HepG2 (cell line): Measurements from ENCODE around the gene SYNJ2. TPM values are rescaled to one million over a fixed set of nuclear protein-coding genes. Genes with fewer than 3 reads are reported as not detected.

Source experiments
- FOXO4 ChIP-seq: sonication (generic); formaldehyde crosslinking; conservative IDR thresholded peaks from 2 replicates; pipeline ENCODE4 v1.8.1; 2023; ENCODE audit warnings: missing genetic modification reagents
- HOXA7 ChIP-seq: sonication (generic); formaldehyde crosslinking; IDR thresholded peaks from 2 replicates; pipeline ENCODE4 v1.8.1; 2022; ENCODE audit warnings: mild to moderate bottlenecking, missing genetic modification reagents, moderate library complexity
- KLF16 ChIP-seq, 2 experiments: sonication (generic) in 1 of 2; formaldehyde crosslinking in 1 of 2; IDR thresholded peaks; 2 replicates each; pipeline versions ENCODE4 v1.6.1 to v1.8.0; 2016 to 2023; ENCODE audit warnings: missing genetic modification reagents in 2 of 2, missing compliant biosample characterization in 1 of 2
- PAXIP1 ChIP-seq: sonication (generic); formaldehyde crosslinking; conservative IDR thresholded peaks from 2 replicates; pipeline ENCODE4 v1.4.0; 2020; ENCODE audit warnings: mild to moderate bottlenecking, missing genetic modification reagents, moderate library complexity
- PHB2 ChIP-seq: fragments of 450-650 bp; IDR thresholded peaks from 2 replicates; pipeline ENCODE4 v1.6.1; 2018; ENCODE audit not compliant: partially characterized antibody
- REST ChIP-seq, 2 experiments: IDR thresholded peaks; 2 replicates each; pipeline ENCODE4 v1.6.1; 2011 to 2012; ENCODE audit warnings: low read length in 2 of 2, borderline replicate concordance in 1 of 2, low read depth in 1 of 2, mild to moderate bottlenecking in 1 of 2, moderate library complexity in 1 of 2
- TBX3 ChIP-seq: fragments of 450-650 bp; IDR thresholded peaks from 2 replicates; pipeline ENCODE4 v1.6.1; 2017; ENCODE audit warnings: antibody characterized with exemption, mild to moderate bottlenecking, inconsistent platforms, borderline replicate concordance
- TEAD2 ChIP-seq: sonication (generic); formaldehyde crosslinking; IDR thresholded peaks from 2 replicates; pipeline ENCODE4 v1.9.0; 2021; ENCODE audit warnings: missing genetic modification reagents
- ZMYM3 ChIP-seq: sonication (generic); formaldehyde crosslinking; IDR thresholded peaks from 2 replicates; pipeline ENCODE4 v1.5.1; 2020; ENCODE audit warnings: mild to moderate bottlenecking, missing genetic modification reagents
- ZNF101 ChIP-seq: sonication (generic); formaldehyde crosslinking; IDR thresholded peaks from 2 replicates; pipeline ENCODE4 v1.4.0; 2020; ENCODE audit warnings: mild to moderate bottlenecking, low read depth, missing genetic modification reagents, borderline replicate concordance
- ZNF143 ChIP-seq: sonication (generic); formaldehyde crosslinking; IDR thresholded peaks from 2 replicates; pipeline ENCODE4 v1.4.0; 2020; ENCODE audit warnings: missing genetic modification reagents
- ZNF280D ChIP-seq: sonication (generic); formaldehyde crosslinking; IDR thresholded peaks from 2 replicates; pipeline ENCODE4 v1.5.1; 2020; ENCODE audit warnings: mild to moderate bottlenecking, missing genetic modification reagents
- ZNF44 ChIP-seq: sonication (generic); formaldehyde crosslinking; IDR thresholded peaks from 2 replicates; pipeline ENCODE4 v1.5.1; 2020; ENCODE audit warnings: mild to moderate bottlenecking, missing genetic modification reagents
- ZNF451 ChIP-seq: sonication (generic); formaldehyde crosslinking; IDR thresholded peaks from 2 replicates; pipeline ENCODE4 v1.5.0; 2020; ENCODE audit warnings: mild to moderate bottlenecking, missing genetic modification reagents
- ZNF468 ChIP-seq: sonication (generic); formaldehyde crosslinking; IDR thresholded peaks from 2 replicates; pipeline ENCODE4 v1.8.0; 2022; ENCODE audit warnings: mild to moderate bottlenecking, moderate library complexity, missing genetic modification reagents
- ZSCAN29 ChIP-seq: sonication (generic); formaldehyde crosslinking; conservative IDR thresholded peaks from 2 replicates; pipeline ENCODE4 v1.4.0; 2020; ENCODE audit warnings: mild to moderate bottlenecking, missing genetic modification reagents
- polyA plus RNA-seq, 8 experiments: library from polyadenylated mRNA; depleted of rRNA in 3 of 8; stranded (reverse) in 7 of 8; unstranded in 1 of 8; fragments of >200 nt; fragmentation: Illumina TruSeq in 4 of 8; extraction: Trizol in 4 of 8; gene quantifications; 2 replicates each; pipeline versions ENCODE4 v1.2.1 to v1.2.3, GENCODE V29; 2011 to 2016; ENCODE audit warnings: low read depth in 4 of 8, missing spikeins in 1 of 8, mixed read lengths in 1 of 8; ENCODE audit not compliant: insufficient read depth in 1 of 8
- total RNA-seq, 5 experiments: library from RNA; depleted of rRNA; stranded (reverse); fragments of >200 nt; fragmentation: Illumina TruSeq; extraction: Trizol; gene quantifications; 2 replicates each; pipeline ENCODE4 v1.2.3, GENCODE V29; 2016; ENCODE audit warnings: low read depth in 1 of 5

Gene SYNJ2
- total and polyA plus RNA-seq, 2 of the 13 experiments (the other 11 are each of a cell fraction or from before 2014, with no cell fraction given) = 39.1 to 57.6 TPM

GRCh38 chr6:158049055-158050028 is 67.7 kb downstream of the SYNJ2 start (continued):
- TF ChIP-seq ZNF44 (CRISPR knock-in tag) = no peak
- TF ChIP-seq ZSCAN29 (CRISPR knock-in tag) = no peak; the same call in 1 of the 2 replicates
- TF ChIP-seq ZMYM3 (CRISPR knock-in tag) = peak; percentile 92
- no peak for TF ChIP-seq ZNF101 (CRISPR knock-in tag)
- no peak for TF ChIP-seq TEAD2
- no peak for TF ChIP-seq PHB2
- peak; percentile 90 for TF ChIP-seq PAXIP1
- no peak for TF ChIP-seq TBX3
- TF ChIP-seq REST (IDR thresholded peaks at IDR 0.05; ENCODE audit: borderline replicate concordance in 1 of 2, low read depth in 1 of 2, low read length in 2 of 2) = no peak
- no peak for TF ChIP-seq ZNF280D (CRISPR knock-in tag)
- TF ChIP-seq FOXO4 (CRISPR knock-in tag) = no peak
- TF ChIP-seq KLF16 (CRISPR knock-in tag; IDR thresholded peaks at IDR 0.05) = no peak
- no peak for TF ChIP-seq ZNF143
- no peak for TF ChIP-seq ZNF451 (CRISPR knock-in tag)
- TF ChIP-seq HOXA7 (CRISPR knock-in tag) = no peak
- TF ChIP-seq ZNF468 = no peak
